CD4-positive, alpha-beta T cell (primary cell): Measurements from ENCODE around the gene MSI1. TPM values are rescaled to one million over a fixed set of nuclear protein-coding genes. Genes with fewer than 3 reads are reported as not detected.

Experiments
- ATAC-seq: fragments of 200-7000 bp; cut with Tn5 transposase; one replicate; pipeline ENCODE4 v1.10.0; 2022; ENCODE audit warnings: mild to moderate bottlenecking; ENCODE audit not compliant: poor library complexity
- CTCF ChIA-PET: fragments of 350-600 bp; sonication (Branson Sonifier 250); formaldehyde crosslinking; loops from one replicate; lab custom pipeline; 2021; ENCODE audit warnings: antibody characterized with exemption, inconsistent platforms; lab: Charles Lee
- POLR2A ChIA-PET: fragments of 350-600 bp; sonication (Branson Sonifier 250); formaldehyde crosslinking; loops from one replicate; lab custom pipeline; 2021; ENCODE audit warnings: antibody characterized with exemption, inconsistent platforms; lab: Charles Lee
- DNase-seq, 14 experiments: peaks; one replicate each; pipeline ENCODE4 v3.0.0-alpha.2; 2013 to 2020; ENCODE audit warnings: mixed read lengths in 2 of 14
- H3K27ac ChIP-seq, 2 donors: one replicate each; pipeline versions ENCODE4 v1.5.1 to v1.7.0; 2013; ENCODE audit warnings: low read length in 2 of 2, low read depth in 1 of 2, mild to moderate bottlenecking in 1 of 2
- H3K27me3 ChIP-seq, 2 experiments: 1 replicate in 1 of 2; 2 replicates in 1 of 2; pipeline versions ENCODE4 v1.6.1 to v1.7.0; 2013; ENCODE audit warnings: low read length in 2 of 2, control low read depth in 1 of 2, mild to moderate bottlenecking in 1 of 2, moderate library complexity in 1 of 2; ENCODE audit not compliant: insufficient read depth in 2 of 2, control insufficient read depth in 1 of 2
- H3K36me3 ChIP-seq: one replicate; pipeline ENCODE4 v1.6.1; 2013; ENCODE audit warnings: low read length, control low read depth; ENCODE audit not compliant: insufficient read depth
- H3K4me1 ChIP-seq: one replicate; pipeline ENCODE4 v1.6.1; 2013; ENCODE audit warnings: low read length, control low read depth; ENCODE audit not compliant: insufficient read depth
- H3K4me3 ChIP-seq: one replicate; pipeline ENCODE4 v1.5.1; 2013; ENCODE audit warnings: mild to moderate bottlenecking, low read length, moderate library complexity
- H3K9me3 ChIP-seq, 2 experiments: 1 replicate in 1 of 2; 2 replicates in 1 of 2; pipeline versions ENCODE4 v1.6.1 to v1.7.0; 2013; ENCODE audit warnings: low read length in 2 of 2, mild to moderate bottlenecking in 2 of 2, control low read depth in 1 of 2, moderate library complexity in 1 of 2; ENCODE audit not compliant: control insufficient read depth in 1 of 2, insufficient read depth in 1 of 2
- H3K27ac Mint-ChIP-seq: one replicate; pipeline ENCODE4 v1.8.0; 2020; ENCODE audit warnings: mixed read lengths
- H3K27me3 Mint-ChIP-seq: one replicate; pipeline ENCODE4 v1.8.0; 2021; ENCODE audit warnings: mixed read lengths
- H3K36me3 Mint-ChIP-seq: one replicate; pipeline ENCODE4 v1.8.0; 2021; ENCODE audit warnings: low read depth, mixed read lengths
- H3K4me1 Mint-ChIP-seq: one replicate; pipeline ENCODE4 v1.8.0; 2021; ENCODE audit warnings: low read depth, mixed read lengths
- H3K4me3 Mint-ChIP-seq: one replicate; pipeline ENCODE4 v1.8.0; 2020; ENCODE audit warnings: mild to moderate bottlenecking, mixed read lengths
- H3K9me3 Mint-ChIP-seq: one replicate; pipeline ENCODE4 v1.8.0; 2020; ENCODE audit warnings: mixed read lengths
- CTCF ChIP-seq: fragments of 200-600 bp; IDR thresholded peaks from one replicate; pipeline ENCODE4 v1.8.0; 2022; ENCODE audit warnings: antibody characterized with exemption, mild to moderate bottlenecking
- intact Hi-C, 2 experiments: fragments of 100-400 bp; cut with DNase I in 1 of 2; cut with micrococcal nuclease in 1 of 2; formaldehyde crosslinking; loops; one replicate each; pipeline versions ENCODE4 v1.15.1 to v1.9.0; 2023 to 2025; cut with DNase I, micrococcal nuclease
- total RNA-seq, 174 experiments: library from RNA in 2 of 174; stranded (reverse) in 2 of 174; gene quantifications; one replicate each; pipeline ENCODE4 v1.2.3 and lab custom pipeline; 2021 to 2026

MSI1 gene
- total RNA-seq, 2 experiments from 2014 or later = not detected

- peaks cover 0 to 6% of the 10 kb centered on the region in 2 experiments for H3K9me3 ChIP-seq
- Mint-ChIP-seq H3K4me1 (peaks cover 16% of the 10 kb centered on the region), H3K36me3 (no peaks in the 10 kb centered on the region), H3K9me3 (no peaks in the 10 kb centered on the region), H3K4me3 (peak overlapping the region; percentile 36), H3K27me3 (peaks cover 85% of the 10 kb centered on the region), H3K27ac (no peak overlapping the region)
- TF ChIP-seq CTCF = no peak
- H3K36me3 ChIP-seq = no peaks in the 10 kb centered on the region
- H3K27ac ChIP-seq = no peak overlapping the region
- H3K4me1 ChIP-seq = peaks cover 19% of the 10 kb centered on the region
- ATAC-seq = no peak
- peaks cover 49 to 83% of the 10 kb centered on the region in 2 experiments for H3K27me3 ChIP-seq
- no peak overlapping the region for H3K4me3 ChIP-seq
- intact Hi-C loops = no loop called here
- no peak for DNase-seq
- ChIA-PET CTCF (interaction anchor here (0.7 to 1.1 kb wide), 3 partner anchors 8 to 134 kb away, joined by 3 to 8 read pairs (median 3); no protein-coding TSS in a partner anchor), POLR2A (no interaction called here)
Observed at GRCh38 chr12:120366845-120367232, 2.1 kb downstream of the MSI1 start.

DNA sequence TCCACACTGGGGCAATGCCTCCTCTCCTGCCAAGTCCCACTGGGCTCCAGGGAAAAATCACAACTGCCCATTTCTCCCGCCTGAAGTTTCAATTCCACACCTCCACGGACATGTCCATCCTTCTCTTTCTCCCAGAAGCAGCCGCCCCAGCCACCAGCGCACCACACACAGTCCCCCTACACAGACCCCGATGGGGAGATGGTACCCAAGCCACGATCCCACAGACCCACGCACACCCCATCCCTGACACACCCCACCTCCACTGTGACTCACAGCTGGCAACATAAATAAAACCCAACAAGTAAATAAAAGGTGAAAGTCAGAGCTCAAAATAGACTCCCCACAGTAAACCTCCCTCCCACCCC lies 2.6 kb downstream of the MSI1 start:
- intact Hi-C loops = no loop called here
- Histone ChIP-seq H3K4me3 (no peak overlapping the region), H3K36me3 (no peaks in the 10 kb centered on the region), H3K27ac (no peak overlapping the region), H3K4me1 (peaks cover 23% of the 10 kb centered on the region), H3K27me3 (peaks cover 52 to 82% of the 10 kb centered on the region in 2 experiments), H3K9me3 (peaks cover 0 to 9% of the 10 kb centered on the region in 2 experiments)
- POLR2A ChIA-PET = no interaction called here
- Mint-ChIP-seq H3K4me3 (no peak overlapping the region), H3K4me1 (peaks cover 16% of the 10 kb centered on the region), H3K9me3 (no peaks in the 10 kb centered on the region), H3K27me3 (peaks cover 82% of the 10 kb centered on the region), H3K36me3 (no peaks in the 10 kb centered on the region), H3K27ac (no peak overlapping the region)
- CTCF ChIA-PET = interaction anchor here (1.1 kb wide), 1 partner anchor 9 kb away, joined by 3 read pairs; no protein-coding TSS in a partner anchor
- ATAC-seq (no peak), DNase-seq (peak in 1 of 14 experiments; percentile 2)
- TF ChIP-seq CTCF = no peak

GRCh38 chr12:120365675-120366340 lies 3.2 kb downstream of the MSI1 start:
- ChIA-PET CTCF (interaction anchor here (1.1 kb wide), 1 partner anchor 10 kb away, joined by 3 read pairs; no protein-coding TSS in a partner anchor), POLR2A (no interaction called here)
- no peak overlapping the region for H3K27ac ChIP-seq
- intact Hi-C loops = no loop called here
- H3K4me3 Mint-ChIP-seq = no peak overlapping the region
- TF ChIP-seq CTCF = no peak
- no peak overlapping the region for H3K4me3 ChIP-seq
- peaks cover 0 to 9% of the 10 kb centered on the region in 2 experiments for H3K9me3 ChIP-seq
- peaks cover 23% of the 10 kb centered on the region for H3K4me1 ChIP-seq
- H3K27me3 Mint-ChIP-seq = peaks cover 81% of the 10 kb centered on the region
- H3K4me1 Mint-ChIP-seq = peaks cover 16% of the 10 kb centered on the region
- H3K27me3 ChIP-seq = peaks cover 52 to 82% of the 10 kb centered on the region in 2 experiments
- DNase-seq = peak in 1 of 14 experiments; percentile 10
- no peak for ATAC-seq
- H3K27ac Mint-ChIP-seq = no peak overlapping the region
- H3K9me3 Mint-ChIP-seq = no peaks in the 10 kb centered on the region
- H3K36me3 Mint-ChIP-seq = no peaks in the 10 kb centered on the region
- no peaks in the 10 kb centered on the region for H3K36me3 ChIP-seq
